ENCODE data around the gene PRIMA1. TPM values are rescaled to one million over a fixed set of nuclear protein-coding genes. Genes with fewer than 3 reads are reported as not detected.

Gene PRIMA1
- total RNA-seq, 1 donor from 2014 or later = 7.9 TPM

DNA sequence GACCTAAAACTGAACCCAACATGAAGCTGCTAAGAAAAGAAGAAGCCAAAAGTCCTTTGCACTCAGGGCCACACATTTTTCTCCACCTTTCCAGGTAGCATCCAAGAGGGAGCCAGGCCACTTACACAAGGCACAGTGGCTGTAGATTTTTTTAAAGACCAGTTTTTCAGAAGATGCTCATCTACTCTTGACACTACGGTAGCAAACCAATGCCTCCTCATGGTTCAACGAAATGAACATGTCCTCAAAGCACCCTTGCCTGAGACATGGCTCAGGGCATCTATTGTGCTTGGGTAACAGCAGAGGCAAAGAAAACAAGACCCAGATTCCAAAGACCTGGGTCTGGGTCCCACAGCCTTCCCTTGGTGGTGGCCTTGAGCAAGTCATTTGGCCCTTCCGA, 22.3 kb downstream of the PRIMA1 start:
- ATAC-seq (no peak), DNase-seq (no peak)
- intact Hi-C loops (cut with micrococcal nuclease) = no loop called here

DNA sequence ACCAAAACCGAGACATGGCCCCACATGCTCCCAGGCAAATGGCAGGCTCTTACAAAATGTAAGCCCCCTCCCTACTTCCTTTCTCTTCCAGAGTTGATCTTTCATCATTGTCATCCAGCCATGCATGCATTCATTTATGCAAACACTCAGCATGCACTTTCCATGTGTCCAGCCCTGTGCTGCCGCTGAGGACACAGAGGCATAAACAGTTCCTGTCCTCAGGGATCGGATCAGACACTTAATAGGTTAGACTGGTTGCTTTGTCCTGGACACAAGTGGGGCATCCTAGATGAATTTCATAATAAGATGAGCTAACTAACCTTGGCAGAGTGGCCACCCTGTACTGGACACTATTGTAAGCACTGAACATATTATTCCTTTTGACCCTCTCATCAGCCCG, 23.1 kb downstream of the PRIMA1 start:
- DNase-seq (no peak), ATAC-seq (no peak)
- intact Hi-C loops (cut with micrococcal nuclease) = no loop called here

DNA sequence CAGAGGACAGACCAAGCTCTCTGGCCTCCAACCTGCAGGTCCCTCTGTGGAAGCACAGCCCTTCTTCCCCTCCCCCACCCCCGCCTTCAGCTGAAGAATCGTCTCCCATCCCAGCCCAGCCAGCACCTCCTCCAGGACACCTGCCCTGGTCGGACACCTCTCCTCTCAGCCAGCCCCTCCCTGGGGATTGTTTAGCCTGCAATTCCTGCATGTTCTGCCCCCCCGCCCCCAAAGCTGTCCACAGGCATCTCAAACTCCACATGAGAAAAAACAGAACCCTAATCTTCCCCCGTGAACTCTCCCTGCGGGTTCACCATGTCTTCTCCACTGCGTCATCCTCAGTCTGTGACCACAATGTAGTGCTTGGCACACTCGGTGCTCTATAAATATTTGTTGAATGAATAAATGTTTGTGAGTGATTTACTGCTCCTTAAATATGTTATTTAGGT, 24.1 kb downstream of the PRIMA1 start:
- intact Hi-C loops (cut with micrococcal nuclease) = no loop called here
- ATAC-seq (peak; percentile 83), DNase-seq (peak; percentile 63)

DNA sequence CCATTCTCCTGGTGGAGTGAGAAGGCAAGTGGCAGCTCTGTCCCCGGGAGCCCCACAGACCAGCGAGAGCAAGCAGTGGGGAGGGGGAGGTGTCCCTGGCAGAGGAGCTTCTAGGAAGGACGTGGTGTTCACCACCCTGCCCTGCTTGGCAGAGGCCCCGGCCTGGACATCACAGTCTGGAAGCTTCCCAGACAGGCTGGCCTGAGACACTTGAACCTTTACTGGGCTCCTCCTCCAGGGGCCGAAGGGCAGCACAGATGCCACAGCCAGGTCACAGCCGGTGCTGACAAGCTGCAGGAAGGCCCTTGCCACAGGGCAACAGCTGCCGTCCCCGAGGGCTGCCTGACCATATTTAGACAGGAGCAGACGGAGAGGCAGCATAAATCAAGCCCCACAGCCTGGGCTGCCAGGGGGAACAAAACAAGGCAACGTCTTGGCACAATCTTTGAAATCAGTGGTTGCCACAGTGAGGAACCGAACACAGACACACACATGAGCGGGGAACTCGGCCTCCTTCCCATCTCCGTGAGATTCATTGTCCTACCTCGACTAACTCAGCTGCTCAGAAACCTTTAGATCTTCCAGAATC, 28.5 kb downstream of the PRIMA1 start:
- ATAC-seq = peak; percentile 83
- peak; percentile 81 for DNase-seq
- intact Hi-C loops (cut with micrococcal nuclease) = no loop called here

DNA sequence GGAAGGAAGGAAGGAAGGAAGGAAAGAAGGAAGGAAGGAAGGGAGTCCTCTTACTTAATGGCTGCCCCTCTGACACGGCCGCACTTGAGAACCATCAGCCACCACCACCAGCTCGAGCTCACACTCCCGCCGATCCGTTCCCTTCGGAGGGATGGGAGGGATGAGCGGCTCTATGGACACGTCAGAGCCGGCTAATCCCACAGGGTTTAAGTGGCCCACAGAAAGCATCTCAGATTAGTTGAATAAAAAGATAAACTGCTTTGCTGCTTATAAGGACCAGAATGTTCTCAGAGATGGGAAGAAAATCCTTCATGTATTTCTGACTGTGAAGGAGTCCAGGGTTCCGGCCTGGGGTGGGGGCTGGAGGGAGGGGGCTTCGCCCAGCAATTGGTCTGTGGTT, 31.1 kb downstream of the PRIMA1 start:
- DNase-seq = no peak
- intact Hi-C loops (cut with micrococcal nuclease) = no loop called here
- ATAC-seq = no peak

DNA sequence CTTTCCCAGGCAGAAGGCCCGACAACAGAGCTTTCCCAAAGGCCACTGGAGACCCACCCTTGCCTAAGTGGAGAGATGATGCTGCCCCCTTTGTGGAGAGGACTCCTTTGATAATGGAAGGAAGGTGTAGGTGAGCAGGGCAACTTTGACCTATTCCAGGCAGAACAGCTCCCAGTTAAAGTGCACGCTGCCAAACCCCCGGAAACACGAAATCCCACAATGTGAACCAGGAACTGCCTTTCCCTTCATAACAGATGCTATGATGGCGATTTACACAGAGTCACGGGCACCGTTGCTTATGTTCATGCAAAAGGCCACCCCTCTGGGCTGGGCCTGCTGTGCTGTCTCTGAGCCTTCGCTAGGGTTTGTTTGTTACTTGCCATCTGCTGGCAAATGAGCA, 34.6 kb downstream of the PRIMA1 start:
- intact Hi-C loops (cut with micrococcal nuclease) = no loop called here
- ATAC-seq (no peak), DNase-seq (no peak)

DNA sequence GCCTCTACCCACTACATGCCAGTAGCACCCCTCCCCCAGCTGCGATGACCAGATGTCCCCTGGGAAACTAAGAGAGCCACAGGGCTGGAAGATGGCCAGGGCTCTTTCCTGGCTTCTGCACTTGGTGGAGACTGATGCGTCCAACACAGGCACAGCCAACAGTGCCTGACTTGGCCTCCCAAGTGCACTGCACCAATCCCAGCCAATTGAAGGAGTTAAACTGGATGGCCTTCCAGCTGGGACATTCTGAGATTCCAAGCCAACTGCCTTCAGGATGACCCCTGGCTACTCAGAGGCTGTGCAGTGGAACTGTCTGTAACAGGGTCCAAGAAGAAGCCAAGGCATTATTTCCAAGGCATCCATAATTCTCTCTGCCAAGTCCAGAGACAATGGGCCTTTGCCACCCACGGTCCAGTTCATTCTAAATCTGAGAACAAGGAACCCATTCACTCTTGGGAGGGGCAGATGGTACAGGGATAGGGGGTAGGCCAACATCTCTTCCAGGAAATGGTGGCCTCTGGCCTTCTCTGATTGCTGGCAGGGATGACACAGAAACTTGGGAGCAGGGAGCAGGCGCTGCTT, 35.2 kb downstream of the PRIMA1 start:
- intact Hi-C loops (cut with micrococcal nuclease) = no loop called here
- ATAC-seq (peak; percentile 73), DNase-seq (peak; percentile 89)

DNA sequence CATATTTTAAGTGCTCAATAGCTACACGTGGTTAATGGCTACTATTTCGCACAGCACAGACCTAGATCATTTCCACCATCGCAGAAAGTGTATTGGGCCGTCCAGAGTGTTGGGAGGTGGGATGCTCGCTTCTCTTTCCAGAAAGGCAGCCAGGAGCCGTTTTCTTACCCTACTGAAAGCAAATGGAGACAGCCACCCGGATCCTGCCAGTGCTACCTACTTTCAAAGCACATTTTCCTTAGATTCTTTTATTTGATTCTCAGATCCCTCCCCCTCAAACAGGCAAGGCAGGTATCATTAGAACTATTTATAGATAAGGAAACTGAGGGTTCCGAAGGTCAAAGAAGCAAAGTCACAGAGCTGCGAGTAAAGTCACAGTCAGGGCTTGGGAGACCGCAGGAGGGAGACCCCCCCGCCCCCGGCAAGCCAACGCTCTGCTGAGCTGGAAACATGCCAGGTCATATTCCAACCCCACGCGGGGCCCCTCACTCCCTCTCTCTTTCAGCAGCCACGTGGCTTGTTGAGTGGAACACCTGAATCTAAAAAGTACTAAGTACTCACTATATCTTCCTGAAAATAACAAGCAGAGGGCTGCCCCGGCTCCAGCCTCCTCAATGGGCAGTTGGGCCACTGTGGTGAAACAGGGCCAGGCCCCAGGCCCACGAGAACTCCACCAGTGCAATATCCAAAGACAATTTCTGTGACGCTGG, 36.2 kb downstream of the PRIMA1 start:
- ATAC-seq (no peak), DNase-seq (no peak)
- intact Hi-C loops (cut with micrococcal nuclease) = no loop called here

DNA sequence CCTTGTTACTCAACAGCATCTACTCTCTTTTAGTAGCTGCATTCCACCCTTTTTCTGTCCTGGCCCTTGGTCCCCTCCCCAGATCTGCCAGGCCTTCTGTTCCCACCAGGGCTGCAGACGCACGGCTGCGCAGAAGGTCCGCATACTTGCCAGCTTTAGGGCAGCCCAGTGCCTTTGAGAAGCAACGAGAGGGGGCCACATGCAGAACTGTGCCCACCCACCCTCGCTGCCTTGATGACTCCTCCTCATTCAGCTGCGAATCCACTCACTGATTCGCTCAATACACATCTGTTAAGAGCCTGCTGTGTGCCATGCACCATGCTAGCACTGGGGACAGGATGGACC, 39.2 kb downstream of the PRIMA1 start:
- ATAC-seq = no peak
- intact Hi-C loops (cut with micrococcal nuclease) = no loop called here
- no peak for DNase-seq

DNA sequence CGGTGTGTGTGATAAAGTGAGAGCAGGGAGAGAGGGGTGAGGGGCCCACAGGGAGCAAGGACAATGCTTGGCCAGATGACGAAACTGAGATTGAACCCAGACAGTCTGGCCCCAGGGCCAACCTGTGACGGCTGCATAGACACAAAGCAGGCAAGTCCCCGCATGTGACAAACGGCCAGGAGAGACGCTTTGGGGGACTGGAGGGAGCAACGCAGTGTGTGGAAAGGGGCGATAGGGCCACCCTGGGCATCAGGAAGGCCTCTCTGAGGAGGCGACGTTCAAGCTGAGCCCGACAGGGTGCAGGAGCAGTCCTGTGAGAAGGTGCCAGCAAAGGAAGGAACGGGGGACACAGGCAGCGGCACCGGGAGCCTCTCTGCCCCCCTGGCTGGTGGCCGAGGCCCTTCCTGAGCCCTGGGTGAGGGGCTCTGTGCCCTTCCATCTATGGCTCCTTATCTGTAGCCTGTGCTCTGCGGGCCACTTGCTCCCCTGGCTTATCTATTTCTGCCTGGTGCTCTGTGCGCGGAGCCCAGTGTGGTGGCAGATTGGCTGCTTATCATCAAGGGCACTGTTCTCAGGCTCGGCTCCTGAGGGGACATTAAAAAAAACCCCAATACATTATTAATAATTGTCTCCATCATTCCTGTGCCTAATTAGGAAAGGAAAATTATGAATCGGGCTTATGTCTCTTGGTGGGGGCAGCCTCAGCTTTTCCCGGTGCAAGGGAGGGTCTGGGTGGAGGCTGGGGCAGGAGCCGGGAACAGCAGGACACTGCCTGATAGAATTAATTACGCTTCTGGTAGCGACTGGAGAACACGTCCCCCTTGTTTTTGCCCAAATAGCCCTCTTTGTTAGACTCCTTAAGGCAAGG, 39.8 kb downstream of the PRIMA1 start:
- ATAC-seq = peak; percentile 81
- peak; percentile 69 for DNase-seq
- intact Hi-C loops (cut with micrococcal nuclease) = no loop called here

DNA sequence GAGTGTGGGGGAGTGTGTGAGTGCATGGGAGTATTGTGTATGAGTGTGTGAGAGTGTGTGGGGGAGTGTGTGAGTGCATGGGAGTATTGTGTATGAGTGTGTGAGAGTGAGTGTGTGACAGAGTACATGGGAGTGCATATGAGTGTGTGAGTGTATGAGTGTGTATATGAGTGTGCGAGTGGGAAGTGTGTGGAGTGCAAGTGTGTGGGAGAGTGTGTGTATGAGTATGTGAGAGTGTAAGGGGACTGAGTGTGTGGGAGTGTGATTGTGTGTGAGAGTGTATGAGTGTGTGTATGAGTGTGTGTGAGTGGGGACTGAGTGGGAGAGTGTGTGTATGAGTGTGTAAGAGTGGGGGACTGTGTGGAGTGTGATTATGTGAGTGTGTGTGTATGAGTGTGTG, 40.7 kb downstream of the PRIMA1 start:
- no peak for ATAC-seq
- intact Hi-C loops (cut with micrococcal nuclease) = no loop called here
- no peak for DNase-seq

DNA sequence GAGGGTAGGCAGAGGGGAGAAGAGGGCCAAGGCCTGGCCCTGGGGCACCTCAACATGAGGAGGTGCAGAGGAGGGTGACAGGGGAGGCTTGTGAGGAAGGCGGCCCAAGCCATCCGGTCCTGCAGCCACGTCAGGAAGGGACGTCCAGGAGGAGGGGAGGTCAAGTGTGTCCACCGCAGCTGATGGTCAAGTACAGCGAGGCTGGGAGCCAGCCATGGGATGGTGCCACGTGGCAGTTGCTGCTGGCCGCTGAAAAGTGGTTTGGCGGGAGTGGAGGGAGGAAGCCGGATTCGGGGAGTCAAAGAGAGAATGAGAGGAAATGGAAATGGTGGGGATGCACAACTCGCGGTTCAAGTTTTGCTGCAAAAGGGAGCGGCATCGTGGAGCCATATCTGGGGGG, 41.2 kb downstream of the PRIMA1 start:
- intact Hi-C loops (cut with micrococcal nuclease) = no loop called here
- no peak for ATAC-seq
- DNase-seq = no peak

DNA sequence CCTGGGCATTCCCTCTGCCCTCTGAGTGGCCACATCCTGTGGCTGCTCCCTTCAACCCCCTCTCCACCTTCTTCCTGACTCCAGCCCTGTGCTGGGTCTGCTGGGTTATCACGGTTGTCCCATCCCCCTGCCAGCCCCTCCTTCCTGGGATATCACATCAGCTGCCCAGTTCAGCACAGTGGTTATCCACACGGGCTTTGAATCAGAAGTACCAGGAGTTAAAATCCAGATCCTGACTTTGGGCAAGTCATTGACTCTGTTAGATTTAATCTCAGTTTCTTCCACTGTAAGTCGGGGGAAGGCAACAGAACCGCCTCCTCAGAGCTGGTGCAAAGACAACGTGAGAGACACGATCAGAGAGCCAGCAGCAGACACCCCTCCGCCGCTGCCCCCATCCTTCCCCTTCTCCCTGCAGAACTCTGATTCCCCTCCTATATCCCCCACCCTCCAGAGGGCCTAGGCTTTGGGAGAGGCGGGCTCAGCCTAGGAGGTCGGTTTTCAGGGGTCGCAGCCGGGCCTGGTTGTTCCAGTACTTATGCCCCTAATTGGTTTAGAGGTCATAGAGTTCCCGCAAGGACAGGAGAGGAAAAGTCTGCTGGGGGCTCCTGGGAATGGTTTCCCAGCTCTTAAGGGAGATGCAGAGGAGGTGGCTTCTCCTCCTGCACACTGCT, 42.5 kb downstream of the PRIMA1 start:
- DNase-seq (no peak), ATAC-seq (no peak)
- intact Hi-C loops (cut with micrococcal nuclease) = no loop called here

DNA sequence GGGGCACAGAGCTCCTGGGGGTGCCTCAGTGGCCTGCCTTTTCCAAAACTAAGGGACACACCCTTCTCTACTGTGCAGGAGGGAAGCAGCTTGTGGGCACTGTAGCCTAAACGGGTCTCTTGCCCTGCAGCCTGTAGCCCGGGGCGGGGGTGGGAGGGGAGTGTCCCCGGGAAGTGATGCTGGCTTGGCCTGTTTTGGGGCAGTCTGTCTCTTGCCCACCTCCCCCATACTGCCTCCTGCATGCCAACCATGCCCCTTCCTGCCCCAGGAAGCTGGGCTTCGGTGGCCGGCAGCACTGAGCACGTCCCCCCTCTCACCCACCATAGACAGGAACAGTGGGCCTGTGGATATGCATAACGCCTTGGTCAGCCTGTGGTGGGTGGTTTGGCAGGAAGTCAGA, 43.4 kb downstream of the PRIMA1 start:
- no peak for ATAC-seq
- no peak for DNase-seq
- intact Hi-C loops (cut with micrococcal nuclease) = no loop called here

DNA sequence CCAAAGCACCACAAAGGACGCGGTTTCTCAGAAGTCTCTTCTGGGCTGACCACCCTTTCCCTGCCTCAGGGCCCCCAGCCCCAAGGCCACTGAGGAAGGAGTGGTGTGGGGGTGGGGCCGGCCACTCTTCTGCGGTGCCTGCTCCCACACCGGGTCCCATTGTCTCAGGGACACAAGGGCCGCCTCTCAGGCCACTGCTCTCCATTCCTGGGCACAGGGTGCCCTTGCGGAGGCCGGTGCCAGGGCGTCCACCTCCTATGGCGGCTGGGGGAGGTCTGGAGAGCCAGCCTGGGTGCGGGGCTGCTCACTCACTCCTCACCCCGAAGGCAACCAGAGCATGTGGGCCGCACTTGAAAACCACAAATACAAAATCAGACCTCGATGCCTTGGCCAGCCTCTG, 44.1 kb downstream of the PRIMA1 start:
- no peak for ATAC-seq
- no peak for DNase-seq
- intact Hi-C loops (cut with micrococcal nuclease) = no loop called here

DNA sequence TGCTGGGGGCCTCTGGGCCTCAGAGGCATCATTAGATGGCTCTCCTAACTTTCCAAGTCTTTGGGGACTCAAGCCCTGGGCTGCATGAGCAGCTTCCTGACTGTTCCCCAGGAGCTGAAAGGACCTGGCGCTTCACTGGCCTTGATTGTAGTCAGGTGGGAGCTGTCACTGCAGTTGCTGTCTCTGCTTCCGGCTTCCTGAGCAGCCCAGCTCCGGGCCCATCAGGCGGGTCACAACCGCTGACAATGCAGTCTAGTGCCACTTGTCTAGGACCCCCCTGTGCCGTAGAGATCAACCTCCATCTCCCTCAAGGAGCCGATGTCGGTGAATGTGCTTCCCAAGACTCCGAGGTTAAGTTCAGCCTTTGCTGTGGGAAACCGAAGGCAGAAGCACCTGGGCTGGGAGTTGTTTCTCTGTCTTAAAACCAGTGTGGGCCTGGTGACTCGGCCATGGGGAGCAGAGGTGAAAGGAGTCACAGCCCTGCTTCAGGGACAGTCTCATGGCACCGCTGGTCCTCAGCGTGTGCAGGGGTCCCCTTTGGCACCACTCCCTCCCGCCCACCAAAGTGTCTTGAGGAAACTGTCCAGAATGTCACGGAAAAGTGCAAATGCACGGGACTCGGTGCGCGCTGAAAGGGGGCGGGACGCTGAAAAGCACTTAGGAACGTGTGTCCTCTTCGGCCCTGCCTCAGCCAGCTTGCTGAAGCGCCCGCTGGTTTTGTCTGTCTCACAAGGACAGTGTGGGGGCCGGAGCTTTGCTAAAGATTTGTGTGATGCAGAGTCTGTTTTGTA, 44.8 kb downstream of the PRIMA1 start:
- no peak for DNase-seq
- ATAC-seq = no peak
- intact Hi-C loops (cut with micrococcal nuclease) = no loop called here

DNA sequence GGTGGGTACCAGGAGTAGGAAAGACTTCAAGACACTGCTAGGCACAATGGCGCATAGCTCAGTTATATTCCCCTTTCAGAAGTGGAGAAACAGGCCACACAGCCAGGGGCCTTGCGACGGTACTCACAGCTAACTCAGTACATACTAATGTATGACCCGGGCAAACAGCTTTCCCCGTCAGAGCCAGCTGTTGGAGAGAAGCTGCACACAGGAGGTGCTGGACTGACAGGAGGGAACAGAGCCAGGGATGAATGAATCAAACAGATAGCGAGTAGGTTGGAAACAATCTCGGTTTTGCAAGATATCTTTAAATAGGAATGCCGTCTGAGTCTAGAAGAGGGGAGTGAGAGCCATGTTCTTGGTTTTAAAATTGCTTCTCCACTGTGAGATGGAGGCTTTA, 45.5 kb downstream of the PRIMA1 start:
- DNase-seq = peak; percentile 61
- ATAC-seq = peak; percentile 91
- intact Hi-C loops (cut with micrococcal nuclease) = no loop called here

DNA sequence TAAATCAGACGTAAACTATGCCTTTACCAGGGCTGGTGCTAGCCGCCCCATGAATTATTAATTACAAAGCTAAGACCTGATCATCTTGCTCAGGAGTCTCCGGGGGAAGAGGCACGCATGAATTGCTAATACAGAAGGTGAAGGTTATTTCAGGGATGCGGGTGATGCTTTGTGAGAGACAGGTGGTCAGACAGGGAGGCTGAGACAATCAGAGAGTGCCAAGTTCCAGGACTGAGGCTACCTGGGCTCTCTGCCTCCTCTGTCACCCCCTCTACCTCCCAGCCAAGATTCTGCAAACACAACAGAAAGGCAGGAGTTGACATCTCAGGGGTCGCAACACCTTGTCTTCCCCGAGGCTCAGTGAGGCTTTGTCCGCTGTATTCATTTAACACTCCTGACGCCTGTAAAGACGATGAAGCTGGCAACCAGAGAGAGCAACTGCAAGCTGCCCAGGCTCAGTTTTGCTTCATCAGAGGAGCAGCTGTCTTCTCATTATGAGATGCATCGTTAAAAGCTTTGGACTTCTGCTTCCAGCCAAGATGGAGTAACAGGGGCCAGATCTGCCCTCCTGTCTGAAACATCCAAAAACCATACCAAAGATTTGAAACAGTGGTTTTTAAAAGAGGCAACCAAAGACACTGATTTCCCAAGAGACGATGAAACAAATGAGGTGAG, 46.6 kb downstream of the PRIMA1 start:
- DNase-seq = no peak
- intact Hi-C loops (cut with micrococcal nuclease) = no loop called here
- no peak for ATAC-seq

Measured in left ventricle myocardium superior (tissue), 1 donor.